ENCODE data around the gene CASZ1. TPM values are rescaled to one million over a fixed set of nuclear protein-coding genes. Genes with fewer than 3 reads are reported as not detected.

Gene CASZ1
- total RNA-seq, 1 experiment from 2014 or later = 27.8 TPM

DNA sequence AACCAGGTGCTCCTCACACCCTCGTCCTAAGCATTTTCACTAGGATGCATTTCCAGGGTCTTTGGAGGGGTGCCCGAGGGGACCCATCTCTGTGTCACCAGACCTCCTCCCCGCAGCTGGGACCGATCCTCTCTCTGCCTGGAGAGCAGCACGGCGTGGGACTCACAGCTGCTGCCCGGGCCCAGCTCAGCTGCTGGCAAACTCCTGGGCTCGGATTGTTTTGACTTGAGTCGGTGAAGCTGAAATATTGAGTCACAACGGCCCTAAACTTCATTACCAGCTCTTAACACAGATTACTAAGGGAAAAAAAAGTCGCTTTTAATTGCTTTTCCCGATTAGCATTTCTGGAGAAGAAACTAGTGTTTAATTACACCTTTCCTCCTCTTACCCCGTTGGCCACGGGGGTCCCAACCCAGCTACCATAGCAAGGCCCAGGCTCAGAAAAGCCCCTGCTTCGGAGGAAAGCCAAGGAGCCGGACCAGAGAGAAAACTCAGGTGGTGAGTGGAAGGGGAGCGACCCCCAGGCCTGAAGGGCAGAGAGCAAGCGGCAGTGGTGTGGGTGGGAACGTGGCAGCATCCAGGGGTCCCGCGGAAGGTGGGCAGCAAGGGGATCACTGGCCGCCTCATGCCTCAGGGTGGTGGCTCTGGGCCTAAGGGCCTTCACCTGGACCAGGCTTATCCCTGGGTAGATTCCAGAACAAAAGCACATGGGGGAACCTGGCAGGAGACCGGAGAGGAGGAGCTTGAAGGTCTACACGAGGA, 41.7 kb downstream of the CASZ1 start:
- POLR2A ChIA-PET = no interaction called here

DNA sequence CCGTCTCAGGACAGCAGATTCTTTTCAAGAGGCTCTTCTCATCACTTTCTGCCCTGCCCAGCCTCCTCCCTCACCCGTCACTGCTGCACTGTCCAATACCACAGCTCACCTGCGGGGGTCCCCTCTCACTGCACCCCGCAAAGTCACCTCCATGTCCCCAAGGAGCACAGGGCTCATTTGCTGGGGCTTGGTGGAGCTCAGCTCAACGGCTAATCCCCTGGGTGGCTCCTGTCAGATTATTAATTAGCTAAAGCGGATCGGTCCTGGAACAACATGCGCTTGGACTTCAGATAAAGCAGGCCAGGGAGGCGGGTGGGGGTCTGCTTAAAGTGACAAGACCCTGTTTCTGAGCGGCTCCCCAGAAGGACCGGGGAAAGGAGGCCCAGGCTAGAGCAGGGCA, 43.1 kb downstream of the CASZ1 start:
- TF ChIP-seq TCF7L2 (IDR thresholded peaks at IDR 0.05; ENCODE audit: low read depth, low read length) = no peak
- TF ChIP-seq, protein P1, sequence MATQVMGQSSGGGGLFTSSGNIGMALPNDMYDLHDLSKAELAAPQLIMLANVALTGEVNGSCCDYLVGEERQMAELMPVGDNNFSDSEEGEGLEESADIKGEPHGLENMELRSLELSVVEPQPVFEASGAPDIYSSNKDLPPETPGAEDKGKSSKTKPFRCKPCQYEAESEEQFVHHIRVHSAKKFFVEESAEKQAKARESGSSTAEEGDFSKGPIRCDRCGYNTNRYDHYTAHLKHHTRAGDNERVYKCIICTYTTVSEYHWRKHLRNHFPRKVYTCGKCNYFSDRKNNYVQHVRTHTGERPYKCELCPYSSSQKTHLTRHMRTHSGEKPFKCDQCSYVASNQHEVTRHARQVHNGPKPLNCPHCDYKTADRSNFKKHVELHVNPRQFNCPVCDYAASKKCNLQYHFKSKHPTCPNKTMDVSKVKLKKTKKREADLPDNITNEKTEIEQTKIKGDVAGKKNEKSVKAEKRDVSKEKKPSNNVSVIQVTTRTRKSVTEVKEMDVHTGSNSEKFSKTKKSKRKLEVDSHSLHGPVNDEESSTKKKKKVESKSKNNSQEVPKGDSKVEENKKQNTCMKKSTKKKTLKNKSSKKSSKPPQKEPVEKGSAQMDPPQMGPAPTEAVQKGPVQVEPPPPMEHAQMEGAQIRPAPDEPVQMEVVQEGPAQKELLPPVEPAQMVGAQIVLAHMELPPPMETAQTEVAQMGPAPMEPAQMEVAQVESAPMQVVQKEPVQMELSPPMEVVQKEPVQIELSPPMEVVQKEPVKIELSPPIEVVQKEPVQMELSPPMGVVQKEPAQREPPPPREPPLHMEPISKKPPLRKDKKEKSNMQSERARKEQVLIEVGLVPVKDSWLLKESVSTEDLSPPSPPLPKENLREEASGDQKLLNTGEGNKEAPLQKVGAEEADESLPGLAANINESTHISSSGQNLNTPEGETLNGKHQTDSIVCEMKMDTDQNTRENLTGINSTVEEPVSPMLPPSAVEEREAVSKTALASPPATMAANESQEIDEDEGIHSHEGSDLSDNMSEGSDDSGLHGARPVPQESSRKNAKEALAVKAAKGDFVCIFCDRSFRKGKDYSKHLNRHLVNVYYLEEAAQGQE (IDR thresholded peaks at IDR 0.05; ENCODE audit: insufficient read depth in 1 of 2, low read depth in 2 of 2, low read length in 1 of 2) = no peak
- TF ChIP-seq POLR2AphosphoS5 (IDR thresholded peaks at IDR 0.05; ENCODE audit: low read depth, low read length) = no peak
- no peak for ATAC-seq
- no peaks in the 10 kb centered on the region for H3K36me3 ChIP-seq (ENCODE audit: control insufficient read depth, insufficient read depth, low read length)
- POLR2A ChIA-PET = no interaction called here
- intact Hi-C loops (cut with micrococcal nuclease; ENCODE audit: unreplicated experiment) = no loop called here
- H3K27ac ChIP-seq (ENCODE audit: low read length) = no peak overlapping the region
- H3K27me3 ChIP-seq (ENCODE audit: control insufficient read depth, insufficient read depth, low read length) = no peaks in the 10 kb centered on the region
- BruUV-seq (replicated peaks) = no TSS peak
- no peak overlapping the region for H3K4me3 ChIP-seq (ENCODE audit: low read depth in 2 of 2, low read length in 2 of 2)
- CTCF ChIA-PET = interaction anchor here (0.5 kb wide), 1 partner anchor 46 kb away, joined by 4 read pairs; no protein-coding TSS in a partner anchor
- H3K4me1 ChIP-seq (ENCODE audit: control insufficient read depth, insufficient read depth, low read length) = peaks cover 3% of the 10 kb centered on the region; the same call in 1 of the 2 replicates
- DNase-seq (ENCODE audit: low read depth, low spot score) = no peak
- H3K9me3 ChIP-seq (ENCODE audit: control insufficient read depth, insufficient read depth, low read depth, low read length) = no peaks in the 10 kb centered on the region
- in situ Hi-C loops (cut with HindIII; ENCODE audit: low pct_unique_long_range_greater_than_20kb, low sequenced_read_pairs) = no loop called here

More for the DNA sequence above, 41.7 kb downstream of the CASZ1 start:
- in situ Hi-C loops (cut with HindIII; ENCODE audit: low pct_unique_long_range_greater_than_20kb, low sequenced_read_pairs) (no loop called here), intact Hi-C loops (cut with micrococcal nuclease; ENCODE audit: unreplicated experiment) (no loop called here)
- no peaks in the 10 kb centered on the region for H3K36me3 ChIP-seq (ENCODE audit: control insufficient read depth, insufficient read depth, low read length)
- no peaks in the 10 kb centered on the region for H3K9me3 ChIP-seq (ENCODE audit: control insufficient read depth, insufficient read depth, low read depth, low read length)
- TF ChIP-seq, protein P2, sequence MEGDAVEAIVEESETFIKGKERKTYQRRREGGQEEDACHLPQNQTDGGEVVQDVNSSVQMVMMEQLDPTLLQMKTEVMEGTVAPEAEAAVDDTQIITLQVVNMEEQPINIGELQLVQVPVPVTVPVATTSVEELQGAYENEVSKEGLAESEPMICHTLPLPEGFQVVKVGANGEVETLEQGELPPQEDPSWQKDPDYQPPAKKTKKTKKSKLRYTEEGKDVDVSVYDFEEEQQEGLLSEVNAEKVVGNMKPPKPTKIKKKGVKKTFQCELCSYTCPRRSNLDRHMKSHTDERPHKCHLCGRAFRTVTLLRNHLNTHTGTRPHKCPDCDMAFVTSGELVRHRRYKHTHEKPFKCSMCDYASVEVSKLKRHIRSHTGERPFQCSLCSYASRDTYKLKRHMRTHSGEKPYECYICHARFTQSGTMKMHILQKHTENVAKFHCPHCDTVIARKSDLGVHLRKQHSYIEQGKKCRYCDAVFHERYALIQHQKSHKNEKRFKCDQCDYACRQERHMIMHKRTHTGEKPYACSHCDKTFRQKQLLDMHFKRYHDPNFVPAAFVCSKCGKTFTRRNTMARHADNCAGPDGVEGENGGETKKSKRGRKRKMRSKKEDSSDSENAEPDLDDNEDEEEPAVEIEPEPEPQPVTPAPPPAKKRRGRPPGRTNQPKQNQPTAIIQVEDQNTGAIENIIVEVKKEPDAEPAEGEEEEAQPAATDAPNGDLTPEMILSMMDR (IDR thresholded peaks at IDR 0.05) = no peak
- TF ChIP-seq TCF7L2 (IDR thresholded peaks at IDR 0.05; ENCODE audit: low read depth, low read length) (no peak), POLR2AphosphoS5 (IDR thresholded peaks at IDR 0.05; ENCODE audit: low read depth, low read length) (no peak), SIN3A (IDR thresholded peaks at IDR 0.05; ENCODE audit: borderline replicate concordance, insufficient read depth, low read depth, low read length) (no peak)
- TF ChIP-seq, protein P1 (IDR thresholded peaks at IDR 0.05; ENCODE audit: insufficient read depth in 1 of 2, low read depth in 2 of 2, low read length in 1 of 2) = no peak
- H3K27ac ChIP-seq (ENCODE audit: low read length) = no peak overlapping the region
- no TSS peak for BruUV-seq (replicated peaks)
- H3K4me3 ChIP-seq (ENCODE audit: low read depth in 2 of 2, low read length in 2 of 2) = no peak overlapping the region
- no peak for DNase-seq (ENCODE audit: low read depth, low spot score)
- peaks cover 3% of the 10 kb centered on the region; the same call in 1 of the 2 replicates for H3K4me1 ChIP-seq (ENCODE audit: control insufficient read depth, insufficient read depth, low read length)
- no peak for ATAC-seq
- no peaks in the 10 kb centered on the region for H3K27me3 ChIP-seq (ENCODE audit: control insufficient read depth, insufficient read depth, low read length)
- CTCF ChIA-PET = no interaction called here

Measured in Panc1 (cell line).